Jurkat, Clone E6-1 (cell line): ENCODE measurements around the gene EXOC3.
"Not testable (repeated sequence)": the region's sequence is repeated elsewhere in the genome, so short reads cannot be mapped to it uniquely, and the experiment has no call there.

Experiments
- DNase-seq: peaks from one replicate; pipeline ENCODE4 v3.0.0-alpha.2; 2011; ENCODE audit warnings: low read depth, low spot score
- H3K4me3 ChIP-seq: 2 replicates; pipeline ENCODE4 v1.5.1; 2011; ENCODE audit warnings: mild to moderate bottlenecking, low read length, control low read depth, moderate library complexity

The EXOC3 gene

GRCh38 chr5:492314-492893, 49.4 kb downstream of the EXOC3 start:
- no peak overlapping the region for H3K4me3 ChIP-seq
- no peak for DNase-seq

- DNase-seq = no peak
- H3K4me3 ChIP-seq = no peak overlapping the region
Observed at GRCh38 chr5:493119-493701, 50.2 kb downstream of the EXOC3 start.

- DNase-seq = no peak
- H3K4me3 ChIP-seq = no peak overlapping the region
Observed at GRCh38 chr5:493758-494157, 50.8 kb downstream of the EXOC3 start.

GRCh38 chr5:494667-495255, 51.8 kb downstream of the EXOC3 start:
- no peak overlapping the region for H3K4me3 ChIP-seq
- DNase-seq = no peak

- DNase-seq = no peak
- no peak overlapping the region for H3K4me3 ChIP-seq
Observed at GRCh38 chr5:496028-496427, 53.1 kb downstream of the EXOC3 start.

GRCh38 chr5:497090-497700, 54.2 kb downstream of the EXOC3 start:
- DNase-seq = no peak
- no peak overlapping the region for H3K4me3 ChIP-seq

- H3K4me3 ChIP-seq = no peak overlapping the region
- no peak for DNase-seq
Observed at GRCh38 chr5:497871-498509, 55.0 kb downstream of the EXOC3 start.

- H3K4me3 ChIP-seq = no peak overlapping the region
- no peak for DNase-seq
Observed at GRCh38 chr5:499233-500209, 56.5 kb downstream of the EXOC3 start.

GRCh38 chr5:500491-500890, 57.5 kb downstream of the EXOC3 start:
- H3K4me3 ChIP-seq = no peak overlapping the region
- no peak for DNase-seq

- H3K4me3 ChIP-seq = no peak overlapping the region
- DNase-seq = no peak
Observed at GRCh38 chr5:501105-501830, 58.3 kb downstream of the EXOC3 start.

- DNase-seq = no peak
- no peak overlapping the region for H3K4me3 ChIP-seq
Observed at GRCh38 chr5:501831-502184, 58.8 kb downstream of the EXOC3 start.

- peak; percentile 11 for DNase-seq
- H3K4me3 ChIP-seq = no peak overlapping the region
Observed at GRCh38 chr5:502325-503079, 59.5 kb downstream of the EXOC3 start.

- no peak for DNase-seq
- no peak overlapping the region for H3K4me3 ChIP-seq
Observed at GRCh38 chr5:504326-505154, 61.6 kb downstream of the EXOC3 start.

GRCh38 chr5:505951-506525, 63.1 kb downstream of the EXOC3 start:
- no peak overlapping the region for H3K4me3 ChIP-seq
- no peak for DNase-seq

GRCh38 chr5:507986-508575, 65.1 kb downstream of the EXOC3 start:
- DNase-seq, H3K4me3 ChIP-seq: not testable (repeated sequence)

- no peak overlapping the region for H3K4me3 ChIP-seq
- no peak for DNase-seq
Observed at GRCh38 chr5:509611-510185, 66.7 kb downstream of the EXOC3 start.
